ENCODE results near the gene DNAH14. TPM values are rescaled to one million over a fixed set of nuclear protein-coding genes. Genes with fewer than 3 reads are reported as not detected.

Gene DNAH14
- total RNA-seq, 2 donors from 2014 or later: 16.9 to 33.3 TPM

GRCh38 chr1:225410036-225410435, 480.6 kb downstream of the DNAH14 start:
- Histone ChIP-seq H3K36me3 (replicated peaks in 1 of 2; ENCODE audit: insufficient read depth in 1 of 2, low read depth in 2 of 2) (peaks cover 0 to 5% of the 10 kb centered on the region in 2 donors), H3K4me3 (no peak overlapping the region), H3K27me3 (no peaks in the 10 kb centered on the region), H3K9me3 (no peaks in the 10 kb centered on the region), H3K4me1 (peaks cover 46% of the 10 kb centered on the region), H3K27ac (no peak overlapping the region)
- intact Hi-C loops (cut with DNase I): no loop called here
- WGBS, 2 donors: 56 to 79% methylated on average over 4 to 6 of the region's 6 CpGs
- no peak for DNase-seq
- no peak for TF ChIP-seq POLR2A (IDR thresholded peaks at IDR 0.05)
- no peak for TF ChIP-seq CTCF (IDR thresholded peaks at IDR 0.05)
- ATAC-seq: no peak

GRCh38 chr1:225412321-225412720, 482.8 kb downstream of the DNAH14 start:
- peak overlapping the region; percentile 21 to 83 (median 76) for H3K27ac ChIP-seq
- DNase-seq (peak in 1 of 4 donors; percentile 26), ATAC-seq (peak; percentile 31)
- H3K9me3 ChIP-seq: no peaks in the 10 kb centered on the region
- WGBS, 2 donors: 18 to 35% methylated on average over 10 of the region's 10 CpGs
- TF ChIP-seq POLR2A (IDR thresholded peaks at IDR 0.05) (no peak), CTCF (IDR thresholded peaks at IDR 0.05) (no peak)
- intact Hi-C loops (cut with DNase I): no loop called here
- peaks cover 0 to 5% of the 10 kb centered on the region in 2 donors for H3K36me3 ChIP-seq (replicated peaks in 1 of 2; ENCODE audit: insufficient read depth in 1 of 2, low read depth in 2 of 2)
- no peaks in the 10 kb centered on the region for H3K27me3 ChIP-seq
- H3K4me1 ChIP-seq: peaks cover 46% of the 10 kb centered on the region
- no peak overlapping the region for H3K4me3 ChIP-seq

- 24% methylated on average over 10 of the region's 10 CpGs for WGBS, 2 donors
- intact Hi-C loops (cut with DNase I): no loop called here
- TF ChIP-seq CTCF (IDR thresholded peaks at IDR 0.05) (no peak), POLR2A (IDR thresholded peaks at IDR 0.05) (peak in 2 of 3 donors; percentile 36 to 37)
- ATAC-seq (peak; percentile 94), DNase-seq (peak; percentile 77 to 86 (median 84))
- peak overlapping the region; percentile 21 to 83 (median 76) for H3K27ac ChIP-seq
- H3K4me1 ChIP-seq: peaks cover 46% of the 10 kb centered on the region
- H3K27me3 ChIP-seq: no peaks in the 10 kb centered on the region
- no peak overlapping the region for H3K4me3 ChIP-seq
- no peaks in the 10 kb centered on the region for H3K9me3 ChIP-seq
- H3K36me3 ChIP-seq (replicated peaks in 1 of 2; ENCODE audit: insufficient read depth in 1 of 2, low read depth in 2 of 2): peaks cover 0 to 8% of the 10 kb centered on the region in 2 donors
Observed at GRCh38 chr1:225412803-225413351, 483.4 kb downstream of the DNAH14 start.

DNA sequence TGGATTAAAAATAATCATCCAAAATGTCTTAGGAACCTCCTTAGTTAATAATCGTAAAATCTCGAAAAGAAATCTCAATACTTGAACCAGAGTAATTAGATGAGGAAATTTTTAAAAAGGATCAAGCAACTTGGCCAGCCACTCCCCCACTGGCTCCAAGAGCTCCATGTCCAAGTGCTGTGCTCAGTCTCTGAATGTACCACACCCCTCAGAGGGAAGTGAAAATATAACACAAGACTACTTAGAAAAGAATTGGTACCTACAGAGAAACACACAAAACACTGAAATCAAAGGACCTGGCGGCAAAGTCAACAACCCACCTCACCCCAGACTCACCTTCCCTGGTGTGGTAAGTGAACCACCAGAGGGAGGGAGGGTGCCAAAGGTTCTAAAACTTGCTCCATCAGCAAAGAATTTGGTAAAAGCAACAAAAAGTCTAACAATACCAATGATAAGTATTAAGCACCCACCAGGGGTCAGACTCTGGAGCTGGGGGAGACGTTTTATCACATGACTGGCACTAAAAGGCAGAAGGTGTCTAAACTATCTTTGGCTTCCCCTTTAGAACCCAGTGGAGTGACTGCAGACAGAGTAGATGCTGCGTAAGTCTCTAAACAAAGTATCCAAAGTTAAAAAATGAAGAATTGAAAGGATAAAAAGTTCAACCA, 484.4 kb downstream of the DNAH14 start:
- WGBS, 2 donors: 71 to 81% methylated on average over 5 of the region's 5 CpGs
- Histone ChIP-seq H3K27ac (peak overlapping the region; percentile 21 to 83 (median 76)), H3K36me3 (replicated peaks in 1 of 2; ENCODE audit: insufficient read depth in 1 of 2, low read depth in 2 of 2) (peaks cover 5 to 8% of the 10 kb centered on the region in 2 donors), H3K9me3 (no peaks in the 10 kb centered on the region), H3K4me1 (peaks cover 36% of the 10 kb centered on the region), H3K4me3 (no peak overlapping the region), H3K27me3 (no peaks in the 10 kb centered on the region)
- intact Hi-C loops (cut with DNase I): no loop called here
- DNase-seq (no peak), ATAC-seq (no peak)
- TF ChIP-seq POLR2A (IDR thresholded peaks at IDR 0.05) (no peak), CTCF (IDR thresholded peaks at IDR 0.05) (no peak)

All from body of pancreas (tissue), 4 donors.